ENCODE measurements around the gene CYP2R1.

Gene CYP2R1

DNA sequence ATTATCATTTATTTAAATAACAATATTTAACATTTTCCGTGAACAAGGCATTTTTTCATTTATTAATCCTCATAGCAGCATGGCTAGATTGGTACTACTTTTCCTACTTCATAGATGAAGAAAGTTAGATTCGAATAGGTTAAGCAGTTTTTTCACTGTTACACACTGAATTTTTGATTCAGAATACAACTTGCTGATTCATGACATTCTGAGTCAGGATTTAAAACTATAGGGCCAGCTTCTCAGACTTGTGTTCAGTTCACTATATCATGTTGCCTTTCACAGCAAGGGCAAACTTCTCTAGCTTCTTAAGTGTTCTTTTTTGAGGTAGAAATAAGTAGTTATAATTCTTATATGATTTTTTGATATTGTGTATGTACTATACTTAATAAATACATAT is 31.5 kb downstream of the CYP2R1 start:
- DNase-seq (ENCODE audit: low spot score) = no peak
- TF ChIP-seq, protein P1, sequence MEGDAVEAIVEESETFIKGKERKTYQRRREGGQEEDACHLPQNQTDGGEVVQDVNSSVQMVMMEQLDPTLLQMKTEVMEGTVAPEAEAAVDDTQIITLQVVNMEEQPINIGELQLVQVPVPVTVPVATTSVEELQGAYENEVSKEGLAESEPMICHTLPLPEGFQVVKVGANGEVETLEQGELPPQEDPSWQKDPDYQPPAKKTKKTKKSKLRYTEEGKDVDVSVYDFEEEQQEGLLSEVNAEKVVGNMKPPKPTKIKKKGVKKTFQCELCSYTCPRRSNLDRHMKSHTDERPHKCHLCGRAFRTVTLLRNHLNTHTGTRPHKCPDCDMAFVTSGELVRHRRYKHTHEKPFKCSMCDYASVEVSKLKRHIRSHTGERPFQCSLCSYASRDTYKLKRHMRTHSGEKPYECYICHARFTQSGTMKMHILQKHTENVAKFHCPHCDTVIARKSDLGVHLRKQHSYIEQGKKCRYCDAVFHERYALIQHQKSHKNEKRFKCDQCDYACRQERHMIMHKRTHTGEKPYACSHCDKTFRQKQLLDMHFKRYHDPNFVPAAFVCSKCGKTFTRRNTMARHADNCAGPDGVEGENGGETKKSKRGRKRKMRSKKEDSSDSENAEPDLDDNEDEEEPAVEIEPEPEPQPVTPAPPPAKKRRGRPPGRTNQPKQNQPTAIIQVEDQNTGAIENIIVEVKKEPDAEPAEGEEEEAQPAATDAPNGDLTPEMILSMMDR (IDR thresholded peaks at IDR 0.05; ENCODE audit: borderline replicate concordance, control extremely low read depth, extremely low read depth, insufficient read depth, missing control alignments) = no peak
- in situ Hi-C loops (cut with MboI; ENCODE audit: low sequenced_read_pairs, unreplicated experiment) = no loop called here

DNA sequence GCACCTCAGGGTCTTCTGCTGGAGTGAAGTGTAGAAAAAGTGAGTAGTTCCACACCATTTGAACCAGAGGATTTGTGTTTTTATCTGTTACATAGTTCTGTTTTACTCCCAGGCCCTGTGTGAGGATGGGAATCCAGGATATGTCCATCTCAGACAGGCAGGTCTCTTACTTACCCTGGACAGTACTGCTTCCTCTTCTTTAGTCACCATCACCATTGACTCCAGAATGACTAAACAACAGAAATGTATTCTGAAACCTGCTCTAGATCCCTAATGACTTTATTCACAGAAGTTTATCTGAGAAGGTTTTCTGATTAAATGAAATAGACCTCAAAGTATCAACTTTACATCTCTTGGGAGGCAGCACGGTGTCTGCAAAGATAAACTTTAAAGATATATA is 33.6 kb downstream of the CYP2R1 start:
- in situ Hi-C loops (cut with MboI; ENCODE audit: low sequenced_read_pairs, unreplicated experiment) = no loop called here
- TF ChIP-seq, protein P1 (IDR thresholded peaks at IDR 0.05; ENCODE audit: borderline replicate concordance, control extremely low read depth, extremely low read depth, insufficient read depth, missing control alignments) = no peak
- DNase-seq (ENCODE audit: low spot score) = no peak

DNA sequence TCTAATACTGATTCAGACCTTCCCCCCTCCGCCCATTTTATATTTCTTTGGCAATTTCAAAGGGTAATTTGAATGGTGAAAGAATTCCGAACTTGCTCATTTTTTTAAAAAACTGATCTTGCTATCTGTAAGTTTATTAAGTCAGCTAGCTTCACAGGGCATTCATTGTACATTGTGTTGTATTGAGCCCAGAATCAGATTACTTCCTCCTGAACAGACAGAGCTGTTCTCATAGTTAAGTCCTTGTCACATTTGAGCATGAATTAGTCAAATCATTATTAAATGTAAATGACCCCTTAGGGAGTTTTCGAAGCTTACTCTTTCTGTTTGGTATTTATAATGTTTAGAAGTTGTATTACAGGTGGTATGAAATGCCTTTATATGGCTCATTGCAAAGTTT is 34.4 kb downstream of the CYP2R1 start:
- TF ChIP-seq, protein P1 (IDR thresholded peaks at IDR 0.05; ENCODE audit: borderline replicate concordance, control extremely low read depth, extremely low read depth, insufficient read depth, missing control alignments) = no peak
- in situ Hi-C loops (cut with MboI; ENCODE audit: low sequenced_read_pairs, unreplicated experiment) = no loop called here
- no peak for DNase-seq (ENCODE audit: low spot score)

DNA sequence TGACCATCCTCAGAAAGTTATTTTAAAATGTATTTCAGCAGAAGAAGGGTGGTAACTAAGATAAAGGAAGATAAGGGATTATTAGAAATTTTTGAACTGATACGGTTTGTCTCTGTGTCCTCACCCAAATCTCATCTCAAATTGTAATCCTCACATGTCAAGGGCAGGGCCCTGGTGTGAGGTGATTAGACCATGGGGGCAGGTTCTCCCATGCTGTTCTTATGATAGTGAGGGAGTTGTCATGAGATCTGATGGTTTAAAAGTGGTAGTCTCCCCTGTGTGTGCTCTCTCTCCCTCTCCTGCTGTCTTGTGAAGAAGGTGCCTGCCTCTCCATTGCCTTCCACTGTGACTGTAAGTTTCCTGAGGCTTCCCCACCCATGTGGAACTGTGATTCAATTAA is 36.1 kb downstream of the CYP2R1 start:
- DNase-seq (ENCODE audit: low spot score) = no peak
- TF ChIP-seq, protein P1 (IDR thresholded peaks at IDR 0.05; ENCODE audit: borderline replicate concordance, control extremely low read depth, extremely low read depth, insufficient read depth, missing control alignments) = no peak
- in situ Hi-C loops (cut with MboI; ENCODE audit: low sequenced_read_pairs, unreplicated experiment) = no loop called here

DNA sequence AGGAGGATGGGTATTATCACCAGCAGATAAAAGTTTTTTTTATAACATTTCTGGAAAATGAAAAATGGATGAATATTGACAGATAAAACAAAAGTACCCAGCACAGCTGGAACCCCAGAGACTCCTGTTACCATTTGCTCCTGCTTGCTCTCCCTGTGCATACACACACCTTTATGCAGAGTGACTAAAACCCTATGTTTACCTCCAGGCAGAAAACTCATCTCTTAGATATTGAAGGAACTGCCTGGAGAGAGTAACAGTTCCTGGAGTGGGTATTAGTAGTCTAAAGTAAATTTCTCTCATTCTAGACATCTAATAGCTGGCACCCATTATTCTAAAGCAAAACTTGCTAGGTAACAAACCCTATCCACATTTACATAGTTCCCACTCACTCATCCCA is 38.0 kb downstream of the CYP2R1 start:
- in situ Hi-C loops (cut with MboI; ENCODE audit: low sequenced_read_pairs, unreplicated experiment) = no loop called here
- TF ChIP-seq, protein P1 (IDR thresholded peaks at IDR 0.05; ENCODE audit: borderline replicate concordance, control extremely low read depth, extremely low read depth, insufficient read depth, missing control alignments) = no peak
- no peak for DNase-seq (ENCODE audit: low spot score)

DNA sequence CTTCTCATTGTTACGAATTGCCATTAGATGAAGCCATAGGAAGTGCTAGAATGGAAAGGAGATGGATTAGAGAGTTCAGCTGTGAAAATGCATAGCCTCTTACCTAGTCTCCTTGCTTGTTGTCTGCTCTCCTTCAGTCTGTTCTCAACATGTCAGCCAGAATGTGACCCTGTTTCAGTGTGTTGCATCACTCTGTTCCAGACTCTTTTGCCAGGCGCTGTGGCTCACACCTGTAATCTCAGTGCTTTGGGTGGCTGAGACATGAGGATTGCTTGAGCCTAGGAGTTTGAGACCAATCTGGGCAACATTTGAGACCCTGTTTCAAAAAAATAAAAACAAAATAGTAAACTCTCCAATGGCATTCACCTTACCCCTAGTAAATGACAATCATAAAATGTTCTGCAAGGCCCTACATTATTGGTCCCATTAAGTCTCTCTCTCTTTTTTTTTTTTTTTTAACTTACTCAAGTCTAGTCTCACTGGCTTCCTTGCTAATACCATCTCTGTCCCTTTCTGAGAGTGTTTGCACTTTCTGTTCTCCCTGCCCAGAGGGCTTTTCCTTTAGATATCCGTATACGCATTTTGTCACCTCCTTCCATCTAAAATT is 39.4 kb downstream of the CYP2R1 start:
- no peak for DNase-seq (ENCODE audit: low spot score)
- in situ Hi-C loops (cut with MboI; ENCODE audit: low sequenced_read_pairs, unreplicated experiment) = no loop called here
- TF ChIP-seq, protein P1 (IDR thresholded peaks at IDR 0.05; ENCODE audit: borderline replicate concordance, control extremely low read depth, extremely low read depth, insufficient read depth, missing control alignments) = no peak

Measured in GM13976 (cell line).